HEK293 (cell line): ENCODE data around the gene TASOR2.

ENCODE experiments used
- CTCF ChIA-PET: fragments of 350-600 bp; formaldehyde crosslinking; extraction: SDS; loops from one replicate; lab custom pipeline; 2021; ENCODE audit warnings: antibody characterized with exemption; lab: Yijun Ruan, JAX
- POLR2A ChIA-PET: fragments of 300-600 bp; formaldehyde crosslinking; extraction: SDS; loops from one replicate; lab custom pipeline; 2020; ENCODE audit warnings: antibody characterized with exemption, inconsistent platforms; lab: Yijun Ruan, JAX
- H3K27ac ChIP-seq: fragments of 200-500 bp; sonication (Bioruptor generic); 2 replicates; pipeline ENCODE4 v1.5.1; 2014; ENCODE audit warnings: low read depth, low read length, control low read depth, inconsistent platforms; ENCODE audit errors: extremely low read depth
- H3K36me3 ChIP-seq, 2 experiments: fragments of 200-500 bp in 1 of 2; sonication (Bioruptor generic) in 1 of 2; 1 replicate in 1 of 2; 2 replicates in 1 of 2; pipeline ENCODE4 v1.5.1; 2014 to 2017; ENCODE audit warnings: inconsistent platforms in 2 of 2, low read length in 2 of 2; ENCODE audit not compliant: control insufficient read depth in 2 of 2, insufficient read depth in 1 of 2
- H3K4me1 ChIP-seq: fragments of 200-500 bp; sonication (Bioruptor generic); 2 replicates; pipeline ENCODE4 v1.5.1; 2014; ENCODE audit warnings: mild to moderate bottlenecking, low read length, inconsistent platforms; ENCODE audit not compliant: control insufficient read depth, insufficient read depth
- H3K4me3 ChIP-seq: 2 replicates; pipeline ENCODE4 v1.5.1; 2011; ENCODE audit warnings: low read depth, mild to moderate bottlenecking, control low read depth, low read length, moderate library complexity
- H3K9me3 ChIP-seq: fragments of 200-500 bp; sonication (Bioruptor generic); 2 replicates; pipeline ENCODE4 v1.5.1; 2014; ENCODE audit warnings: low read depth, low read length, inconsistent platforms; ENCODE audit not compliant: control insufficient read depth, insufficient read depth
- AEBP2 ChIP-seq: fragments of 450-650 bp; formaldehyde crosslinking; IDR thresholded peaks from 2 replicates; pipeline ENCODE4 v1.5.1; 2016; ENCODE audit warnings: missing biosample characterization, missing genetic modification characterization, borderline replicate concordance
- KLF10 ChIP-seq: fragments of 450-650 bp; IDR thresholded peaks from 2 replicates; pipeline ENCODE4 v1.5.1; 2018; ENCODE audit warnings: missing biosample characterization, mild to moderate bottlenecking, missing genetic modification characterization
- MZF1 ChIP-seq: fragments of 450-650 bp; formaldehyde crosslinking; IDR thresholded peaks from 2 replicates; pipeline ENCODE4 v1.5.1; 2017; ENCODE audit warnings: missing biosample characterization, missing genetic modification characterization, borderline replicate concordance
- TCF7L2 ChIP-seq: IDR thresholded peaks from 2 replicates; pipeline ENCODE4 v1.6.1; 2011; ENCODE audit warnings: low read depth, mild to moderate bottlenecking, inconsistent platforms, low read length, moderate library complexity, borderline replicate concordance
- ZFP3 ChIP-seq: fragments of 450-650 bp; formaldehyde crosslinking; IDR thresholded peaks from 2 replicates; pipeline ENCODE4 v1.5.1; 2016; ENCODE audit warnings: low read depth, missing biosample characterization, missing genetic modification characterization
- ZIC2 ChIP-seq: fragments of 450-650 bp; formaldehyde crosslinking; IDR thresholded peaks from 2 replicates; pipeline ENCODE4 v1.5.1; 2016; ENCODE audit warnings: missing biosample characterization, missing genetic modification characterization
- ZNF112 ChIP-seq: fragments of 450-650 bp; formaldehyde crosslinking; IDR thresholded peaks from 2 replicates; pipeline ENCODE4 v1.5.0; 2017; ENCODE audit warnings: missing biosample characterization, missing genetic modification characterization
- ZNF140 ChIP-seq: fragments of 450-650 bp; formaldehyde crosslinking; IDR thresholded peaks from 2 replicates; pipeline ENCODE4 v1.5.1; 2016; ENCODE audit warnings: missing biosample characterization, missing genetic modification characterization
- ZNF202 ChIP-seq: fragments of 450-650 bp; formaldehyde crosslinking; IDR thresholded peaks from 2 replicates; pipeline ENCODE4 v1.5.1; 2016; ENCODE audit warnings: missing biosample characterization, missing genetic modification characterization, borderline replicate concordance
- ZNF211 ChIP-seq: fragments of 450-650 bp; formaldehyde crosslinking; IDR thresholded peaks from 2 replicates; pipeline ENCODE4 v1.5.1; 2016; ENCODE audit warnings: low read depth, missing biosample characterization, missing genetic modification characterization
- ZNF214 ChIP-seq: fragments of 450-650 bp; formaldehyde crosslinking; IDR thresholded peaks from 2 replicates; pipeline ENCODE4 v1.5.1; 2017; ENCODE audit warnings: missing biosample characterization, mild to moderate bottlenecking, missing genetic modification characterization, borderline replicate concordance
- ZNF394 ChIP-seq: fragments of 450-650 bp; formaldehyde crosslinking; IDR thresholded peaks from 2 replicates; pipeline ENCODE4 v1.5.1; 2016; ENCODE audit warnings: missing biosample characterization, missing genetic modification characterization, mild to moderate bottlenecking, moderate library complexity, borderline replicate concordance
- ZNF416 ChIP-seq: fragments of 450-650 bp; formaldehyde crosslinking; IDR thresholded peaks from 2 replicates; pipeline ENCODE4 v1.5.1; 2016; ENCODE audit warnings: missing biosample characterization, missing genetic modification characterization
- ZNF530 ChIP-seq: fragments of 450-650 bp; formaldehyde crosslinking; IDR thresholded peaks from 2 replicates; pipeline ENCODE4 v1.5.1; 2016; ENCODE audit warnings: low read depth, missing biosample characterization, missing genetic modification characterization
- ZNF561 ChIP-seq: fragments of 450-650 bp; IDR thresholded peaks from 2 replicates; pipeline ENCODE4 v1.5.1; 2018; ENCODE audit warnings: missing biosample characterization, missing genetic modification characterization, borderline replicate concordance
- ZNF610 ChIP-seq: fragments of 450-650 bp; formaldehyde crosslinking; IDR thresholded peaks from 2 replicates; pipeline ENCODE4 v1.5.1; 2016; ENCODE audit warnings: missing biosample characterization, missing genetic modification characterization, borderline replicate concordance
- ZNF629 ChIP-seq: fragments of 450-650 bp; formaldehyde crosslinking; IDR thresholded peaks from 2 replicates; pipeline ENCODE4 v1.5.1; 2017; ENCODE audit warnings: missing biosample characterization, missing genetic modification characterization
- ZNF664 ChIP-seq: fragments of 450-650 bp; formaldehyde crosslinking; IDR thresholded peaks from 2 replicates; pipeline ENCODE4 v1.5.1; 2016; ENCODE audit warnings: missing biosample characterization, missing genetic modification characterization
- ZNF777 ChIP-seq: fragments of 450-650 bp; formaldehyde crosslinking; IDR thresholded peaks from 2 replicates; pipeline ENCODE4 v1.5.1; 2017; ENCODE audit warnings: missing biosample characterization, missing genetic modification characterization, borderline replicate concordance
- ZNF785 ChIP-seq: fragments of 450-650 bp; formaldehyde crosslinking; IDR thresholded peaks from 2 replicates; pipeline ENCODE4 v1.5.1; 2016; ENCODE audit warnings: missing biosample characterization, missing genetic modification characterization
- ZNF792 ChIP-seq: fragments of 450-650 bp; formaldehyde crosslinking; IDR thresholded peaks from 2 replicates; pipeline ENCODE4 v1.5.1; 2016; ENCODE audit warnings: missing biosample characterization, missing genetic modification characterization
- TF ChIP-seq, protein P1 (sequence below): fragments of 450-650 bp; formaldehyde crosslinking; IDR thresholded peaks from 2 replicates; pipeline ENCODE4 v1.5.1; 2016; ENCODE audit warnings: missing biosample characterization, missing genetic modification characterization
- TF ChIP-seq, protein P2 (sequence below): fragments of 450-650 bp; formaldehyde crosslinking; IDR thresholded peaks from 2 replicates; pipeline ENCODE4 v1.5.1; 2017; ENCODE audit warnings: missing biosample characterization, missing genetic modification characterization
- TF ChIP-seq, protein P3 (sequence below): fragments of 450-650 bp; IDR thresholded peaks from 2 replicates; pipeline ENCODE4 v1.5.1; 2018; ENCODE audit warnings: missing biosample characterization, mild to moderate bottlenecking, missing genetic modification characterization
- TF ChIP-seq, protein P4 (sequence below): fragments of 450-650 bp; formaldehyde crosslinking; IDR thresholded peaks from 2 replicates; pipeline ENCODE4 v1.5.1; 2016; ENCODE audit warnings: missing biosample characterization, missing genetic modification characterization
- TF ChIP-seq, protein P5 (sequence below): fragments of 450-650 bp; formaldehyde crosslinking; IDR thresholded peaks from 2 replicates; pipeline ENCODE4 v1.5.1; 2016; ENCODE audit warnings: missing biosample characterization, missing genetic modification characterization

Gene TASOR2

GRCh38 chr10:5654218-5654755 is 30.4 kb upstream of the TASOR2 start (continued):
- TF ChIP-seq ZNF610, result no peak
- TF ChIP-seq ZNF211 (tag by site-specific recombination), result no peak
- no peak for TF ChIP-seq AEBP2 (tag by site-specific recombination)
- TF ChIP-seq, protein P1, sequence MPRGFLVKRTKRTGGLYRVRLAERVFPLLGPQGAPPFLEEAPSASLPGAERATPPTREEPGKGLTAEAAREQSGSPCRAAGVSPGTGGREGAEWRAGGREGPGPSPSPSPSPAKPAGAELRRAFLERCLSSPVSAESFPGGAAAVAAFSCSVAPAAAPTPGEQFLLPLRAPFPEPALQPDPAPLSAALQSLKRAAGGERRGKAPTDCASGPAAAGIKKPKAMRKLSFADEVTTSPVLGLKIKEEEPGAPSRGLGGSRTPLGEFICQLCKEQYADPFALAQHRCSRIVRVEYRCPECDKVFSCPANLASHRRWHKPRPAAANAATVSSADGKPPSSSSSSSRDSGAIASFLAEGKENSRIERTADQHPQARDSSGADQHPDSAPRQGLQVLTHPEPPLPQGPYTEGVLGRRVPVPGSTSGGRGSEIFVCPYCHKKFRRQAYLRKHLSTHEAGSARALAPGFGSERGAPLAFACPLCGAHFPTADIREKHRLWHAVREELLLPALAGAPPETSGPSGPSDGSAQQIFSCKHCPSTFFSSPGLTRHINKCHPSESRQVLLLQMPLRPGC (tag by site-specific recombination), result no peak
- no peak for TF ChIP-seq ZNF416 (tag by site-specific recombination)
- TF ChIP-seq ZNF561, result no peak
- TF ChIP-seq, protein P2, sequence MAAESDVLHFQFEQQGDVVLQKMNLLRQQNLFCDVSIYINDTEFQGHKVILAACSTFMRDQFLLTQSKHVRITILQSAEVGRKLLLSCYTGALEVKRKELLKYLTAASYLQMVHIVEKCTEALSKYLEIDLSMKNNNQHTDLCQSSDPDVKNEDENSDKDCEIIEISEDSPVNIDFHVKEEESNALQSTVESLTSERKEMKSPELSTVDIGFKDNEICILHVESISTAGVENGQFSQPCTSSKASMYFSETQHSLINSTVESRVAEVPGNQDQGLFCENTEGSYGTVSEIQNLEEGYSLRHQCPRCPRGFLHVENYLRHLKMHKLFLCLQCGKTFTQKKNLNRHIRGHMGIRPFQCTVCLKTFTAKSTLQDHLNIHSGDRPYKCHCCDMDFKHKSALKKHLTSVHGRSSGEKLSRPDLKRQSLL (tag by site-specific recombination), result no peak
- TF ChIP-seq ZFP3, result no peak
- TF ChIP-seq ZNF202 (tag by site-specific recombination), result no peak
- TF ChIP-seq, protein P3, sequence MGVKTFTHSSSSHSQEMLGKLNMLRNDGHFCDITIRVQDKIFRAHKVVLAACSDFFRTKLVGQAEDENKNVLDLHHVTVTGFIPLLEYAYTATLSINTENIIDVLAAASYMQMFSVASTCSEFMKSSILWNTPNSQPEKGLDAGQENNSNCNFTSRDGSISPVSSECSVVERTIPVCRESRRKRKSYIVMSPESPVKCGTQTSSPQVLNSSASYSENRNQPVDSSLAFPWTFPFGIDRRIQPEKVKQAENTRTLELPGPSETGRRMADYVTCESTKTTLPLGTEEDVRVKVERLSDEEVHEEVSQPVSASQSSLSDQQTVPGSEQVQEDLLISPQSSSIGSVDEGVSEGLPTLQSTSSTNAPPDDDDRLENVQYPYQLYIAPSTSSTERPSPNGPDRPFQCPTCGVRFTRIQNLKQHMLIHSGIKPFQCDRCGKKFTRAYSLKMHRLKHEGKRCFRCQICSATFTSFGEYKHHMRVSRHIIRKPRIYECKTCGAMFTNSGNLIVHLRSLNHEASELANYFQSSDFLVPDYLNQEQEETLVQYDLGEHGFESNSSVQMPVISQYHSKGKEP (tag by site-specific recombination), result no peak
- TF ChIP-seq ZIC2 (tag by site-specific recombination), result no peak
- TF ChIP-seq, all 188 proteins: peak for 0

- POLR2A ChIA-PET, result no interaction called here
- H3K36me3 ChIP-seq, result no peaks in the 10 kb centered on the region
- no peak overlapping the region for H3K4me3 ChIP-seq
- CTCF ChIA-PET, result interaction anchor here (1.0 to 1.1 kb wide), 2 partner anchors 8 to 25 kb away, joined by 3 to 4 read pairs; no protein-coding TSS in a partner anchor
- no peak overlapping the region for H3K27ac ChIP-seq
- no peaks in the 10 kb centered on the region; the same call in 1 of the 2 replicates for H3K4me1 ChIP-seq
- no peak for TF ChIP-seq TCF7L2
- no peak for TF ChIP-seq ZNF629 (tag by site-specific recombination)
- no peak for TF ChIP-seq ZNF785
- no peak for TF ChIP-seq ZNF202 (tag by site-specific recombination)
- no peak for TF ChIP-seq ZNF140 (tag by site-specific recombination)
- no peak for TF ChIP-seq MZF1 (tag by site-specific recombination)
- no peak for TF ChIP-seq ZNF664 (tag by site-specific recombination)
- TF ChIP-seq ZNF530, result no peak
- no peak for TF ChIP-seq ZNF214
- TF ChIP-seq, protein P4, sequence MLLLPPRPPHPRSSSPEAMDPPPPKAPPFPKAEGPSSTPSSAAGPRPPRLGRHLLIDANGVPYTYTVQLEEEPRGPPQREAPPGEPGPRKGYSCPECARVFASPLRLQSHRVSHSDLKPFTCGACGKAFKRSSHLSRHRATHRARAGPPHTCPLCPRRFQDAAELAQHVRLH, result no peak
- TF ChIP-seq AEBP2 (tag by site-specific recombination), result no peak
- no peak for TF ChIP-seq ZNF792
- no peak for TF ChIP-seq KLF10
- no peak for TF ChIP-seq ZNF777
- no peak for TF ChIP-seq ZNF112 (tag by site-specific recombination)
- TF ChIP-seq, protein P5, sequence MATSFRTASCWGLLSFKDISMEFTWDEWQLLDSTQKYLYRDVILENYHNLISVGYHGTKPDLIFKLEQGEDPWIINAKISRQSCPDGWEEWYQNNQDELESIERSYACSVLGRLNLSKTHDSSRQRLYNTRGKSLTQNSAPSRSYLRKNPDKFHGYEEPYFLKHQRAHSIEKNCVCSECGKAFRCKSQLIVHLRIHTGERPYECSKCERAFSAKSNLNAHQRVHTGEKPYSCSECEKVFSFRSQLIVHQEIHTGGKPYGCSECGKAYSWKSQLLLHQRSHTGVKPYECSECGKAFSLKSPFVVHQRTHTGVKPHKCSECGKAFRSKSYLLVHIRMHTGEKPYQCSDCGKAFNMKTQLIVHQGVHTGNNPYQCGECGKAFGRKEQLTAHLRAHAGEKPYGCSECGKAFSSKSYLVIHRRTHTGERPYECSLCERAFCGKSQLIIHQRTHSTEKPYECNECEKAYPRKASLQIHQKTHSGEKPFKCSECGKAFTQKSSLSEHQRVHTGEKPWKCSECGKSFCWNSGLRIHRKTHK (tag by site-specific recombination), result no peak
- no peak for TF ChIP-seq ZNF394 (tag by site-specific recombination)
- TF ChIP-seq, all 188 proteins: peak for 0
- no peaks in the 10 kb centered on the region for H3K9me3 ChIP-seq
Observed at GRCh38 chr10:5655121-5655520, 29.5 kb upstream of the TASOR2 start.
